H1 (cell line): ENCODE measurements around the gene ROR1. TPM values are rescaled to one million over a fixed set of nuclear protein-coding genes. Genes with fewer than 3 reads are reported as not detected.

Source experiments
- CTCF ChIA-PET: fragments of 300-600 bp; sonication (Branson Sonifier 250); formaldehyde crosslinking; loops from one replicate; lab custom pipeline; 2021; ENCODE audit not compliant: partially characterized antibody; lab: Charles Lee
- POLR2A ChIA-PET: fragments of 300-600 bp; sonication (Branson Sonifier 250); formaldehyde crosslinking; loops from one replicate; lab custom pipeline; 2021; ENCODE audit warnings: inconsistent platforms; ENCODE audit not compliant: partially characterized antibody; lab: Charles Lee
- DNase-seq, 2 experiments: peaks; one replicate each; pipeline versions ENCODE4 v3.0.0 to v3.0.0-alpha.2; 2010 to 2022; ENCODE audit warnings: low spot score in 2 of 2, low read depth in 1 of 2, mixed read lengths in 1 of 2
- FAIRE-seq: peaks from 2 replicates; lab custom pipeline; 2011; peaks lifted over from hg19 to GRCh38; lab: Jason Lieb, UNC
- H2AFZ ChIP-seq: 2 replicates; pipeline ENCODE4 v1.8.1; 2012; ENCODE audit warnings: low read length, inconsistent platforms
- H2AK5ac ChIP-seq: 2 replicates; pipeline ENCODE4 v1.6.1; 2013; ENCODE audit warnings: low read depth, low read length
- H2BK120ac ChIP-seq: replicated peaks from 2 replicates; pipeline ENCODE3; 2013; ENCODE audit warnings: low read depth, low read length, inconsistent platforms
- H2BK12ac ChIP-seq: 2 replicates; pipeline ENCODE4 v1.6.1; 2013; ENCODE audit warnings: low read depth, low read length
- H2BK15ac ChIP-seq: 2 replicates; pipeline ENCODE4 v1.6.1; 2013; ENCODE audit warnings: low read length
- H2BK20ac ChIP-seq: 2 replicates; pipeline ENCODE4 v1.6.1; 2013; ENCODE audit warnings: low read length
- H2BK5ac ChIP-seq: 2 replicates; pipeline ENCODE4 v1.6.1; 2013; ENCODE audit warnings: low read depth, low read length
- H3K14ac ChIP-seq: 2 replicates; pipeline ENCODE4 v1.6.1; 2013; ENCODE audit warnings: inconsistent platforms; ENCODE audit not compliant: insufficient read length
- H3K18ac ChIP-seq: 2 replicates; pipeline ENCODE4 v1.6.1; 2013; ENCODE audit warnings: low read length; ENCODE audit errors: extremely low read depth
- H3K23ac ChIP-seq: 2 replicates; pipeline ENCODE4 v1.6.1; 2013; ENCODE audit warnings: inconsistent platforms; ENCODE audit not compliant: insufficient read length
- H3K23me2 ChIP-seq: 2 replicates; pipeline ENCODE4 v1.6.1; 2013; ENCODE audit warnings: low read depth, low read length
- H3K27ac ChIP-seq: 2 replicates; pipeline ENCODE4 v1.6.1; 2011; ENCODE audit warnings: low read depth, low read length, inconsistent platforms
- H3K27me3 ChIP-seq, 4 experiments: replicated peaks in 1 of 4; 1 replicate in 1 of 4; 2 replicates in 3 of 4; pipeline versions ENCODE4 v1.6.1 to v1.8.1; 2011 to 2013; ENCODE audit warnings: low read length in 3 of 4, mild to moderate bottlenecking in 3 of 4, inconsistent platforms in 2 of 4, mixed read lengths in 2 of 4, moderate library complexity in 1 of 4; ENCODE audit not compliant: control insufficient read depth in 3 of 4, insufficient read depth in 3 of 4; ENCODE audit errors: extremely low read depth in 1 of 4
- H3K36me3 ChIP-seq, 4 experiments: 2 replicates each; pipeline versions ENCODE4 v1.6.1 to v1.8.1; 2011 to 2013; ENCODE audit warnings: mild to moderate bottlenecking in 4 of 4, low read length in 3 of 4, moderate library complexity in 2 of 4, control low read depth in 1 of 4, inconsistent platforms in 1 of 4; ENCODE audit not compliant: insufficient read depth in 4 of 4, control insufficient read depth in 2 of 4
- H3K4ac ChIP-seq: replicated peaks from 2 replicates; pipeline ENCODE3; 2013; ENCODE audit warnings: low read length, low read depth, mixed read lengths, inconsistent platforms; ENCODE audit not compliant: insufficient read length
- H3K4me1 ChIP-seq, 4 experiments: replicated peaks in 1 of 4; 1 replicate in 1 of 4; 2 replicates in 3 of 4; pipeline versions ENCODE4 v1.6.1 to v1.8.1; 2011 to 2013; ENCODE audit warnings: low read length in 3 of 4, inconsistent platforms in 2 of 4, mixed read lengths in 1 of 4; ENCODE audit not compliant: insufficient read depth in 4 of 4, control insufficient read depth in 3 of 4
- H3K4me2 ChIP-seq, 2 experiments: 2 replicates each; pipeline versions ENCODE4 v1.6.1 to v1.8.1; 2011 to 2013; ENCODE audit warnings: low read depth in 2 of 2, low read length in 2 of 2, control low read depth in 1 of 2, inconsistent platforms in 1 of 2, mild to moderate bottlenecking in 1 of 2; ENCODE audit not compliant: insufficient read depth in 1 of 2
- H3K4me3 ChIP-seq, 4 experiments: fragments of 200-600, 300-600 bp in 1 of 4; sonication (generic), shearing (Covaris generic), sonication (Bioruptor Twin) in 1 of 4; 2 replicates each; pipeline versions ENCODE4 v1.5.1 to v1.8.1; 2011 to 2016; ENCODE audit warnings: low read length in 4 of 4, low read depth in 3 of 4, control low read depth in 2 of 4, inconsistent platforms in 2 of 4, mild to moderate bottlenecking in 2 of 4, mixed read lengths in 1 of 4, moderate library complexity in 1 of 4; ENCODE audit not compliant: insufficient read depth in 2 of 4; ENCODE audit errors: extremely low read depth in 1 of 4
- H3K56ac ChIP-seq: replicated peaks from 2 replicates; pipeline ENCODE3; 2013; ENCODE audit warnings: low read depth, mild to moderate bottlenecking, mixed read lengths, low read length, inconsistent platforms; ENCODE audit not compliant: insufficient read length
- H3K79me1 ChIP-seq: 2 replicates; pipeline ENCODE4 v1.6.1; 2013; ENCODE audit warnings: low read depth, low read length, control low read depth
- H3K79me2 ChIP-seq, 2 experiments: 2 replicates each; pipeline versions ENCODE4 v1.6.1 to v1.8.1; 2012 to 2013; ENCODE audit warnings: low read length in 2 of 2, mild to moderate bottlenecking in 2 of 2, inconsistent platforms in 1 of 2; ENCODE audit not compliant: insufficient read depth in 2 of 2, control insufficient read depth in 1 of 2
- H3K9ac ChIP-seq, 4 experiments: replicated peaks in 1 of 4; 1 replicate in 1 of 4; 2 replicates in 3 of 4; pipeline versions ENCODE4 v1.6.1 to v1.8.1; 2011 to 2013; ENCODE audit warnings: low read depth in 3 of 4, low read length in 3 of 4, control low read depth in 2 of 4, mild to moderate bottlenecking in 2 of 4, moderate library complexity in 2 of 4, inconsistent platforms in 1 of 4; ENCODE audit errors: extremely low read depth in 1 of 4
- H3K9me3 ChIP-seq, 2 experiments: 2 replicates each; pipeline versions ENCODE4 v1.6.1 to v1.8.1; 2012 to 2013; ENCODE audit warnings: mild to moderate bottlenecking in 2 of 2, moderate library complexity in 2 of 2, control low read depth in 1 of 2, inconsistent platforms in 1 of 2, low read depth in 1 of 2, low read length in 1 of 2, mixed read lengths in 1 of 2; ENCODE audit not compliant: insufficient read depth in 2 of 2
- H4K20me1 ChIP-seq, 2 experiments: replicated peaks in 1 of 2; 2 replicates each; pipeline versions ENCODE3 to v1.8.1; 2011 to 2013; ENCODE audit warnings: inconsistent platforms in 2 of 2, low read length in 2 of 2, mild to moderate bottlenecking in 1 of 2; ENCODE audit not compliant: insufficient read depth in 2 of 2, control insufficient read depth in 1 of 2
- H4K5ac ChIP-seq: 2 replicates; pipeline ENCODE4 v1.6.1; 2013; ENCODE audit warnings: low read length, low read depth, mixed read lengths, inconsistent platforms; ENCODE audit not compliant: insufficient read length
- H4K8ac ChIP-seq: 2 replicates; pipeline ENCODE4 v1.8.0; 2013; ENCODE audit warnings: mild to moderate bottlenecking, moderate library complexity, low read length, inconsistent platforms; ENCODE audit not compliant: insufficient read depth; ENCODE audit errors: extremely low read depth
- H4K91ac ChIP-seq: replicated peaks from 2 replicates; pipeline ENCODE3; 2013; ENCODE audit warnings: low read length, mixed read lengths, inconsistent platforms; ENCODE audit not compliant: insufficient read length
- FOSL1 ChIP-seq: IDR thresholded peaks from 2 replicates; pipeline ENCODE4 v1.6.1; 2011; ENCODE audit warnings: mild to moderate bottlenecking, low read depth, low read length, moderate library complexity; ENCODE audit not compliant: insufficient read depth
- GABPA ChIP-seq: IDR thresholded peaks from 2 replicates; pipeline ENCODE4 v1.6.1; 2011; ENCODE audit warnings: mild to moderate bottlenecking, low read length, moderate library complexity, borderline replicate concordance; ENCODE audit not compliant: insufficient read depth
- SIX5 ChIP-seq: IDR thresholded peaks from 2 replicates; pipeline ENCODE4 v1.6.1; 2011; ENCODE audit warnings: mild to moderate bottlenecking, low read depth, low read length
- TBP ChIP-seq: IDR thresholded peaks from 2 replicates; pipeline ENCODE4 v1.6.1; 2011; ENCODE audit warnings: low read depth, low read length, improper control_type of control experiment
- WGBS, 2 experiments: shearing (Covaris generic) in 1 of 2; methylation state at CpG; one replicate each; pipeline versions ENCODE4 v1.1.6 to v1.1.7; 2013 to 2015; ENCODE audit warnings: low lambda C conversion rate in 2 of 2, mixed read lengths in 2 of 2, inconsistent platforms in 1 of 2, low coverage in 1 of 2, missing lambda C conversion rate in 1 of 2; ENCODE audit not compliant: insufficient replicate concordance in 2 of 2, insufficient coverage in 1 of 2, insufficient read length in 1 of 2; ENCODE audit errors: extremely low coverage in 1 of 2, missing lambda C conversion rate in 1 of 2; 5-methylcytosine and 5-hydroxymethylcytosine counted together
- polyA plus RNA-seq, 7 experiments: library from polyadenylated mRNA; depleted of rRNA in 3 of 7; stranded (reverse) in 5 of 7; unstranded in 2 of 7; fragments of >200 nt in 5 of 7; fragments of 200-250 nt in 2 of 7; gene quantifications; 1 replicate in 5 of 7; 2 replicates in 1 of 7; 4 replicates in 1 of 7; pipeline versions ENCODE4 v1.2.1 to v1.2.3, GENCODE V29; 2011 to 2013; ENCODE audit warnings: missing spikeins in 2 of 7, mixed read lengths in 2 of 7
- total RNA-seq: library from RNA; stranded (reverse); fragmentation: NEBNext Ultra II Directional; extraction: Animal tissue kit (Norgen Biotek cat#: 25700); gene quantifications from 2 replicates; pipeline ENCODE4 v1.2.1, GENCODE V29; 2021
- TF ChIP-seq, protein P1 (sequence below): IDR thresholded peaks from 2 replicates; pipeline ENCODE4 v1.6.1; 2011; ENCODE audit warnings: low read length, improper control_type of control experiment

The ROR1 gene
- total and polyA plus RNA-seq, 2 of the 8 experiments (the other 6 are each of a cell fraction or from before 2014, with no cell fraction given): 33.6 to 73.6 TPM

DNA sequence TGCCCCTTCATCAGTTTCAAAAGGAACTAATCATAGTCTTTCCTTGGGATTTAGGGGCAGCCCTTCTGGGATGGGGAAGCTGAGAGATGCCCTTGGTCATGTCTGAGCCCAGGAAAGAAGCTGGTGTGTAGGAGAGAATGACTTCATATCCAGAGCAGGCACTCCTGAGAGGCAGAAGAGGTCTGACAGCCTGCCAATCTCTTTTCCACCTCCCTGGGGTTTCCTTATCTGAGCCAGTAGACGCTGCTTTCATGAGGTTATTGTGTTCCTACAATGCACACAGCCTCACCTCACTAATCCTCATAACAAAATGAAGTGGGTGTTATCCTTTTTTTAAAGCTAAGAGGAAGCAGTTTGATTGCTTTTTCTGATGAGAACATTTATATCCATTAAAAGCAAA, 14.1 kb downstream of the ROR1 start:
- TF ChIP-seq FOSL1 (no peak), GABPA (no peak), TBP (no peak), SIX5 (no peak)
- TF ChIP-seq, protein P1, sequence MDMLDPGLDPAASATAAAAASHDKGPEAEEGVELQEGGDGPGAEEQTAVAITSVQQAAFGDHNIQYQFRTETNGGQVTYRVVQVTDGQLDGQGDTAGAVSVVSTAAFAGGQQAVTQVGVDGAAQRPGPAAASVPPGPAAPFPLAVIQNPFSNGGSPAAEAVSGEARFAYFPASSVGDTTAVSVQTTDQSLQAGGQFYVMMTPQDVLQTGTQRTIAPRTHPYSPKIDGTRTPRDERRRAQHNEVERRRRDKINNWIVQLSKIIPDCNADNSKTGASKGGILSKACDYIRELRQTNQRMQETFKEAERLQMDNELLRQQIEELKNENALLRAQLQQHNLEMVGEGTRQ: no peak
- TF ChIP-seq, all 59 proteins: peak for 0
- Histone ChIP-seq H3K14ac (no peak overlapping the region), H3K9me3 (no peaks in the 10 kb centered on the region), H3K4ac (no peak overlapping the region), H2BK5ac (peak overlapping the region; percentile 75; the same call in 1 of the 2 replicates), H3K27me3 (no peaks in the 10 kb centered on the region), H4K5ac (no peak overlapping the region), H3K36me3 (no peaks in the 10 kb centered on the region), H3K4me3 (no peak overlapping the region), H2AFZ (no peak overlapping the region), H2BK12ac (no peak overlapping the region), H3K23me2 (no peaks in the 10 kb centered on the region), H2BK15ac (no peak overlapping the region), H2BK20ac (no peak overlapping the region), H3K9ac (peak overlapping the region in 1 of 4 experiments; percentile 14; a peak in 1 of 7 replicates), H3K4me2 (peak overlapping the region in 1 of 2 experiments; percentile 26; a peak in 2 of 4 replicates), H3K4me1 (peaks cover 39 to 75% (median 62%) of the 10 kb centered on the region in 4 experiments), H3K18ac (no peak overlapping the region; the same call in 1 of the 2 replicates), H4K20me1 (peaks cover 0 to 2% of the 10 kb centered on the region in 2 experiments), H3K23ac (no peak overlapping the region), H2BK120ac (no peak overlapping the region), H4K91ac (no peak overlapping the region), H3K56ac (no peak overlapping the region), H3K79me1 (peaks cover 15% of the 10 kb centered on the region), H4K8ac (no peak overlapping the region), H2AK5ac (no peak overlapping the region), H3K79me2 (peaks cover 34 to 90% of the 10 kb centered on the region in 2 experiments), H3K27ac (no peak overlapping the region)
- peak; percentile 78 for FAIRE-seq
- WGBS, 2 experiments: 43% methylated on average over 1 of the region's 1 CpG; no CpG with 5 or more reads in 1 of the 2 experiments
- ChIA-PET CTCF (interaction anchor here (0.6 to 2.1 kb wide), 4 partner anchors 8 to 150 kb away, joined by 3 to 5 read pairs (median 4); no protein-coding TSS in a partner anchor), POLR2A (interaction anchor here (0.7 to 1.6 kb wide), 2 partner anchors 60 to 299 kb away, joined by 3 read pairs; no protein-coding TSS in a partner anchor)
- no peak for DNase-seq
